ENCODE data around the gene BAZ2B.

The BAZ2B gene

GRCh38 chr2:159589286-159589685 is 27.1 kb downstream of the BAZ2B start:
- H2AFZ ChIP-seq (ENCODE audit: low read length), result no peak overlapping the region
- H3K4me1 ChIP-seq (ENCODE audit: low read length), result no peaks in the 10 kb centered on the region
- no peak overlapping the region for H3K9ac ChIP-seq (ENCODE audit: low read length)
- no peaks in the 10 kb centered on the region for H3K36me3 ChIP-seq (replicated peaks; ENCODE audit: insufficient read depth, low read length)
- no peak overlapping the region for H3K27ac ChIP-seq (ENCODE audit: low read length)
- no peaks in the 10 kb centered on the region for H3K9me2 ChIP-seq (replicated peaks; ENCODE audit: insufficient read depth, low read length)
- no peaks in the 10 kb centered on the region for H4K20me1 ChIP-seq (ENCODE audit: insufficient read depth, low read length)
- H3K9me3 ChIP-seq (replicated peaks; ENCODE audit: insufficient read depth, low read length), result 0 out of 2 replicates have a peak, but pooled peaks cover 5% of the 10 kb centered on the region
- no peak for DNase-seq
- no peaks in the 10 kb centered on the region for H3F3A ChIP-seq (ENCODE audit: insufficient read depth, low read length)
- no peak overlapping the region for H3K4me3 ChIP-seq (ENCODE audit: low read length)
- H3K4me2 ChIP-seq (ENCODE audit: low read depth, low read length), result no peak overlapping the region
- H3K27me3 ChIP-seq (replicated peaks; ENCODE audit: insufficient read depth, low read length), result no peaks in the 10 kb centered on the region
- no peaks in the 10 kb centered on the region for H3K79me2 ChIP-seq (ENCODE audit: low read length)
- TF ChIP-seq EZH2 (optimal IDR thresholded peaks at IDR 0.05; ENCODE audit: low read depth, low read length) (no peak), CTCF (IDR thresholded peaks at IDR 0.05; ENCODE audit: low read length) (no peak), EZH2phosphoT487 (IDR thresholded peaks at IDR 0.05; ENCODE audit: low read length) (no peak)

- Histone ChIP-seq H3K4me3 (ENCODE audit: low read length) (no peak overlapping the region), H3K9me3 (replicated peaks; ENCODE audit: insufficient read depth, low read length) (0 out of 2 replicates have a peak, but pooled peaks cover 2% of the 10 kb centered on the region), H3K79me2 (ENCODE audit: low read length) (no peaks in the 10 kb centered on the region), H3K4me1 (ENCODE audit: low read length) (no peaks in the 10 kb centered on the region), H3K9me2 (replicated peaks; ENCODE audit: insufficient read depth, low read length) (no peaks in the 10 kb centered on the region), H2AFZ (ENCODE audit: low read length) (no peak overlapping the region), H3K9ac (ENCODE audit: low read length) (no peak overlapping the region), H3K27ac (ENCODE audit: low read length) (no peak overlapping the region), H3K36me3 (replicated peaks; ENCODE audit: insufficient read depth, low read length) (no peaks in the 10 kb centered on the region), H4K20me1 (ENCODE audit: insufficient read depth, low read length) (no peaks in the 10 kb centered on the region), H3K4me2 (ENCODE audit: low read depth, low read length) (no peak overlapping the region), H3F3A (ENCODE audit: insufficient read depth, low read length) (no peaks in the 10 kb centered on the region), H3K27me3 (replicated peaks; ENCODE audit: insufficient read depth, low read length) (no peaks in the 10 kb centered on the region)
- DNase-seq, result no peak
- TF ChIP-seq CTCF (IDR thresholded peaks at IDR 0.05; ENCODE audit: low read length) (no peak), EZH2phosphoT487 (IDR thresholded peaks at IDR 0.05; ENCODE audit: low read length) (no peak), EZH2 (optimal IDR thresholded peaks at IDR 0.05; ENCODE audit: low read depth, low read length) (no peak)
These were observed 30.3 kb downstream of the BAZ2B start for GRCh38 chr2:159586034-159586433.

GRCh38 chr2:159585622-159586021 is 30.7 kb downstream of the BAZ2B start:
- Histone ChIP-seq H3K79me2 (ENCODE audit: low read length) (no peaks in the 10 kb centered on the region), H2AFZ (ENCODE audit: low read length) (no peak overlapping the region), H3K9me3 (replicated peaks; ENCODE audit: insufficient read depth, low read length) (no peaks in the 10 kb centered on the region), H3F3A (ENCODE audit: insufficient read depth, low read length) (no peaks in the 10 kb centered on the region), H3K9me2 (replicated peaks; ENCODE audit: insufficient read depth, low read length) (no peaks in the 10 kb centered on the region), H3K4me1 (ENCODE audit: low read length) (no peaks in the 10 kb centered on the region), H3K27me3 (replicated peaks; ENCODE audit: insufficient read depth, low read length) (no peaks in the 10 kb centered on the region), H4K20me1 (ENCODE audit: insufficient read depth, low read length) (no peaks in the 10 kb centered on the region), H3K4me3 (ENCODE audit: low read length) (no peak overlapping the region), H3K9ac (ENCODE audit: low read length) (no peak overlapping the region), H3K27ac (ENCODE audit: low read length) (no peak overlapping the region), H3K4me2 (ENCODE audit: low read depth, low read length) (no peak overlapping the region), H3K36me3 (replicated peaks; ENCODE audit: insufficient read depth, low read length) (no peaks in the 10 kb centered on the region)
- TF ChIP-seq CTCF (IDR thresholded peaks at IDR 0.05; ENCODE audit: low read length), result no peak
- no peak for TF ChIP-seq EZH2phosphoT487 (IDR thresholded peaks at IDR 0.05; ENCODE audit: low read length)
- TF ChIP-seq EZH2 (optimal IDR thresholded peaks at IDR 0.05; ENCODE audit: low read depth, low read length), result no peak
- no peak for DNase-seq

Data from MM.1S (cell line).